Kidney epithelial cell (primary cell): ENCODE measurements around the gene ETV3. TPM values are rescaled to one million over a fixed set of nuclear protein-coding genes. Genes with fewer than 3 reads are reported as not detected.

Source experiments
- DNase-seq: peaks from one replicate; pipeline ENCODE4 v3.0.0-alpha.2; 2010; ENCODE audit warnings: low read depth
- H3K27me3 ChIP-seq: 2 replicates; pipeline ENCODE4 v1.6.0; 2011; ENCODE audit warnings: low read length; ENCODE audit not compliant: control insufficient read depth, insufficient read depth
- H3K36me3 ChIP-seq: 2 replicates; pipeline ENCODE4 v1.5.1; 2011; ENCODE audit warnings: low read length; ENCODE audit not compliant: control insufficient read depth, insufficient read depth
- H3K4me3 ChIP-seq: 2 replicates; pipeline ENCODE4 v1.5.1; 2011; ENCODE audit warnings: low read depth, mild to moderate bottlenecking, control low read depth, low read length
- total RNA-seq: library from RNA; depleted of rRNA; stranded (reverse); fragments of >200 nt; gene quantifications from 2 replicates; pipeline ENCODE4 v1.2.3, GENCODE V29; 2015
- TF ChIP-seq, protein P1 (sequence below): IDR thresholded peaks from 2 replicates; pipeline ENCODE4 v1.5.1; 2011; ENCODE audit warnings: mild to moderate bottlenecking, moderate library complexity, low read length, control low read depth, inconsistent platforms; ENCODE audit not compliant: insufficient read depth, poor library complexity, severe bottlenecking

Gene ETV3
- total RNA-seq, 1 donor from 2014 or later, result 16.6 TPM

- TF ChIP-seq, protein P1, sequence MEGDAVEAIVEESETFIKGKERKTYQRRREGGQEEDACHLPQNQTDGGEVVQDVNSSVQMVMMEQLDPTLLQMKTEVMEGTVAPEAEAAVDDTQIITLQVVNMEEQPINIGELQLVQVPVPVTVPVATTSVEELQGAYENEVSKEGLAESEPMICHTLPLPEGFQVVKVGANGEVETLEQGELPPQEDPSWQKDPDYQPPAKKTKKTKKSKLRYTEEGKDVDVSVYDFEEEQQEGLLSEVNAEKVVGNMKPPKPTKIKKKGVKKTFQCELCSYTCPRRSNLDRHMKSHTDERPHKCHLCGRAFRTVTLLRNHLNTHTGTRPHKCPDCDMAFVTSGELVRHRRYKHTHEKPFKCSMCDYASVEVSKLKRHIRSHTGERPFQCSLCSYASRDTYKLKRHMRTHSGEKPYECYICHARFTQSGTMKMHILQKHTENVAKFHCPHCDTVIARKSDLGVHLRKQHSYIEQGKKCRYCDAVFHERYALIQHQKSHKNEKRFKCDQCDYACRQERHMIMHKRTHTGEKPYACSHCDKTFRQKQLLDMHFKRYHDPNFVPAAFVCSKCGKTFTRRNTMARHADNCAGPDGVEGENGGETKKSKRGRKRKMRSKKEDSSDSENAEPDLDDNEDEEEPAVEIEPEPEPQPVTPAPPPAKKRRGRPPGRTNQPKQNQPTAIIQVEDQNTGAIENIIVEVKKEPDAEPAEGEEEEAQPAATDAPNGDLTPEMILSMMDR, result no peak
- no peaks in the 10 kb centered on the region for H3K36me3 ChIP-seq
- no peak overlapping the region for H3K4me3 ChIP-seq
Observed at GRCh38 chr1:157115851-157116736, 22.1 kb downstream of the ETV3 start.

GRCh38 chr1:157115429-157115838, 22.8 kb downstream of the ETV3 start:
- H3K27me3 ChIP-seq, result peaks cover 35% of the 10 kb centered on the region
- DNase-seq, result no peak
- TF ChIP-seq, protein P1, result no peak
- H3K4me3 ChIP-seq, result no peak overlapping the region
- no peaks in the 10 kb centered on the region for H3K36me3 ChIP-seq

More at GRCh38 chr1:157115851-157116736, 22.1 kb downstream of the ETV3 start:
- no peak for DNase-seq
- H3K27me3 ChIP-seq, result peaks cover 34% of the 10 kb centered on the region

- peaks cover 36% of the 10 kb centered on the region for H3K27me3 ChIP-seq
- TF ChIP-seq, protein P1, result no peak
- no peak for DNase-seq
- H3K4me3 ChIP-seq, result no peak overlapping the region
- H3K36me3 ChIP-seq, result no peaks in the 10 kb centered on the region
Observed at GRCh38 chr1:157114183-157115121, 23.7 kb downstream of the ETV3 start.

DNA sequence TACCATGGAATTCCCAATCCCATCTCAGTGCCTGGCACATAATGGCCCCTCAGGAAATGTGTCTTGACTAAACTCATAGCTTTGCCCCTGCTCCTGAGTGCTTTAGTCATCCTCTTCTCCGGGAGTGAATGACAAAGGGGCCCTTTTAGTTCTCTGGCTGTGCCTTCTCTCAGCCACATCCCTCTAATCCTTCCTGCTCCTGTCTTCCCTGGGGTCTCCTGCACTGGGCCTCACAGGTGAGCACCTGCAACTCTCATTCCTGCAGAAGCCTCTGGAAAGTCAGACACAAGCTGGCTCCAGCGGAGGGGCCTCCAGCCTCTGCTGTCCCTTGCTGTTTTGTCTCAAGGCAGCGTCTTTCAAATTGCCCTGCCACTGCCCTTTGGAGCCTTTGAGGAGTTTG, 24.6 kb downstream of the ETV3 start:
- H3K4me3 ChIP-seq, result no peak overlapping the region

DNA sequence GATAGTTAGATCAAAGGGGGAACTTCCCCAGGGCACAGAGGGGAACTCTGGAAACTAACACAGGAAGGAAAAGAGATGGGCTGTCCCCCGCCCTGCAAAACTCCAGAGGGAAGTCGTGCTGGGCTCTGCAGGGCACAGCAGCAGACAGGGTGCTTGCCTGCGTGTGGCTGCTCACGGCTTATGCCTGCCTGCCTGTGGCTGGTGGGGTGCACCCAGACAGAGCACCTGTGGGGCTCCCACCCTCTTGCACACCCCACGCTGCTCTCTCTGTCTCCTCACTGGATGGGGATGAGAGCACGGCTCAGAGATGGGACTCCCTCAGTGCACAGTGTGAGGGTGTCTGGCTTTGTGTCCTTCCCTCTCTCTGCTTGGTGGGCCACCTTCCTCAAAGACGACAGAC, 25.1 kb downstream of the ETV3 start:
- Histone ChIP-seq H3K4me3 (no peak overlapping the region), H3K36me3 (no peaks in the 10 kb centered on the region), H3K27me3 (peaks cover 46% of the 10 kb centered on the region)
- TF ChIP-seq, protein P1, result no peak
- no peak for DNase-seq

More for the DNA sequence above, 24.6 kb downstream of the ETV3 start:
- peaks cover 43% of the 10 kb centered on the region for H3K27me3 ChIP-seq
- DNase-seq, result no peak
- TF ChIP-seq, protein P1, result no peak
- H3K36me3 ChIP-seq, result no peaks in the 10 kb centered on the region
